SH-SY5Y (cell line): Measurements from ENCODE around the gene LAIR2.

Experiments used
- GATA2 ChIP-seq: IDR thresholded peaks from 2 replicates; pipeline ENCODE4 v1.6.1; 2011; ENCODE audit warnings: mild to moderate bottlenecking, low read depth, low read length
- GATA3 ChIP-seq: IDR thresholded peaks from 2 replicates; pipeline ENCODE4 v1.6.1; 2011; ENCODE audit warnings: low read depth, mild to moderate bottlenecking, low read length, moderate library complexity

- TF ChIP-seq GATA2 (no peak), GATA3 (no peak)
These were observed 23.9 kb upstream of the LAIR2 start for GRCh38 chr19:54478677-54479266.
